Choroid plexus epithelial cell (primary cell): ENCODE measurements around the gene LRRC38.

ENCODE experiments used
- DNase-seq: peaks from one replicate; pipeline ENCODE4 v3.0.0-alpha.2; 2010; ENCODE audit warnings: low read depth
- H3K4me3 ChIP-seq: 2 replicates; pipeline ENCODE4 v1.5.1; 2011; ENCODE audit warnings: low read depth, mild to moderate bottlenecking, control low read depth, low read length, moderate library complexity
- CTCF ChIP-seq: conservative IDR thresholded peaks from 2 replicates; pipeline ENCODE4 v1.5.1; 2011; ENCODE audit warnings: low read depth, mild to moderate bottlenecking, control low read depth, inconsistent platforms, low read length, moderate library complexity

The LRRC38 gene

DNA sequence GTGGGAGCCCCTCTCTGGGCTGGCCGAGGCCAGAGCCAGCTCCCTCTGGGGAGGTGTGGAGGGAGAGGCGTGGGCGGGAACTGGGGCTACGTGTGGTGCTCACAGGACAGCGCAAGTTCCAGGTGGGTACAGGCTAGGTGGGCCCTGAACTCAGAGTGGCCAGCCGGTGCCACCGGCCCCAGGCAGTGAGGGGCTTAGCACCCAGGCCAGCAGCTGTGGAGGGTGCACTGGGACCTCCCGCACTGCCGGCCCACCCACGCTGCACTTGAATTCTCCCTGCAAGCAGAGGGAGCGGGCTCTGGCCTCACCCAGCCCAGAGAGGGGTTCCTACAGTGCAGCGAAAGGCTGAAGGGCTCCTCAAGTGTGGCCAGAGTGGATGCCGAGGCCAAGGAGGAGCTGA is 83.3 kb downstream of the LRRC38 start:
- no peak overlapping the region for H3K4me3 ChIP-seq
- TF ChIP-seq CTCF, result no peak
- DNase-seq, result no peak
